Right lobe of liver (tissue), 6 donors: Measurements from ENCODE around the gene HOXD11. TPM values are rescaled to one million over a fixed set of nuclear protein-coding genes. Genes with fewer than 3 reads are reported as not detected.

ENCODE experiments used
- ATAC-seq, 4 donors: fragments of 200-7000 bp; cut with Tn5 transposase; one replicate each; pipeline ENCODE4 v1.9.1; 2020; ENCODE audit warnings: mild to moderate bottlenecking in 4 of 4, moderate library complexity in 4 of 4
- DNase-seq, 3 donors: peaks; one replicate each; pipeline ENCODE4 v3.0.0-alpha.2; 2020
- H3K27ac ChIP-seq, 3 donors: fragments of 200-600 bp; one replicate each; pipeline ENCODE4 v1.8.0; 2022
- H3K27me3 ChIP-seq, 2 donors: fragments of 200-600 bp; one replicate each; pipeline ENCODE4 v1.8.0; 2022
- H3K36me3 ChIP-seq, 4 donors: fragments of 200-600 bp; sonication (generic) in 1 of 4; one replicate each; pipeline versions ENCODE4 v1.5.1 to v1.8.0; 2017 to 2022; ENCODE audit warnings: control low read depth in 1 of 4
- H3K4me1 ChIP-seq, 4 donors: fragments of 200-600 bp; sonication (generic) in 1 of 4; one replicate each; pipeline versions ENCODE4 v1.5.1 to v1.8.0; 2017 to 2022; ENCODE audit warnings: control low read depth in 1 of 4
- H3K4me3 ChIP-seq, 3 donors: fragments of 200-600 bp; one replicate each; pipeline ENCODE4 v1.8.0; 2022
- H3K9me3 ChIP-seq, 4 donors: fragments of 200-600 bp; sonication (generic) in 1 of 4; one replicate each; pipeline versions ENCODE4 v1.5.1 to v1.8.0; 2017 to 2022; ENCODE audit warnings: control low read depth in 1 of 4
- CTCF ChIP-seq, 4 donors: fragments of 200-600 bp in 3 of 4; fragments of 450-650 bp in 1 of 4; IDR thresholded peaks; one replicate each; pipeline versions ENCODE4 v1.5.1 to v1.8.0; 2016 to 2022; ENCODE audit warnings: antibody characterized with exemption in 4 of 4, mild to moderate bottlenecking in 2 of 4
- POLR2A ChIP-seq: fragments of 450-650 bp; IDR thresholded peaks from one replicate; pipeline ENCODE4 v1.6.1; 2017; ENCODE audit warnings: antibody characterized with exemption, mild to moderate bottlenecking
- WGBS: methylation state at CpG from one replicate; pipeline ENCODE4 v1.1.6; 2018; ENCODE audit warnings: low coverage, low lambda C conversion rate; ENCODE audit not compliant: insufficient coverage; ENCODE audit errors: missing lambda C conversion rate; 5-methylcytosine and 5-hydroxymethylcytosine counted together
- intact Hi-C, 2 donors: fragments of 100-400 bp; cut with DNase I; formaldehyde crosslinking; loops; one replicate each; pipeline versions ENCODE4 v1.11.2 to v1.14.1; 2022
- total RNA-seq, 6 experiments: library from RNA; depleted of rRNA in 2 of 6; stranded (reverse); fragments of >200 nt in 2 of 6; fragmentation: NEBNext Ultra II Directional in 3 of 6; extraction: Animal tissue kit (Norgen Biotek cat#: 25700) in 3 of 6; gene quantifications; one replicate each; pipeline versions ENCODE4 v1.1.0 to v1.2.4, GENCODE V29; 2016 to 2023
- donor health status: DM: no; HTN: yes; CAD: no.
- donor health status: DM: no; HTN: no; CAD: no.
- donor health status: DM: no; HTN: no; CAD: no.
- donor health status: DM: no; HTN: yes; CAD: no.
- donor health status: DM: no; HTN: yes; CAD: no.

HOXD11 gene
- total RNA-seq, 6 experiments from 2014 or later, result not detected

GRCh38 chr2:176155356-176156044, 48.4 kb downstream of the HOXD11 start:
- H3K27me3 ChIP-seq, result peaks cover 0 to 73% of the 10 kb centered on the region in 2 donors
- TF ChIP-seq POLR2A (no peak), CTCF (IDR thresholded peaks at IDR 0.05) (no peak)
- ATAC-seq, result no peak
- no peaks in the 10 kb centered on the region for H3K9me3 ChIP-seq
- intact Hi-C loops, result no loop called here
- DNase-seq, result no peak
- WGBS, result 10% methylated on average over 6 of the region's 6 CpGs
- no peak overlapping the region for H3K4me3 ChIP-seq
- H3K36me3 ChIP-seq, result no peaks in the 10 kb centered on the region
- no peak overlapping the region for H3K27ac ChIP-seq
- H3K4me1 ChIP-seq, result peaks cover 0 to 19% (median 0%) of the 10 kb centered on the region in 4 donors

- WGBS, result 15% methylated on average over 5 of the region's 8 CpGs
- Histone ChIP-seq H3K27ac (no peak overlapping the region), H3K27me3 (peaks cover 0 to 72% of the 10 kb centered on the region in 2 donors), H3K4me3 (no peak overlapping the region), H3K9me3 (no peaks in the 10 kb centered on the region), H3K4me1 (peaks cover 0 to 20% (median 0%) of the 10 kb centered on the region in 4 donors), H3K36me3 (no peaks in the 10 kb centered on the region)
- TF ChIP-seq CTCF (IDR thresholded peaks at IDR 0.05), result no peak
- TF ChIP-seq POLR2A, result no peak
- intact Hi-C loops, result no loop called here
- no peak for DNase-seq
- no peak for ATAC-seq
Measured at GRCh38 chr2:176156301-176156806, 49.3 kb downstream of the HOXD11 start.

GRCh38 chr2:176156807-176157498, 49.9 kb downstream of the HOXD11 start, which contains the start of gene HOXD3:
Gene HOXD3 (plus strand): TSS chr2:176157307. CDS start chr2:176169115, 11,808 bp downstream.
- DNase-seq, result no peak
- no peak for ATAC-seq
- Histone ChIP-seq H3K27ac (no peak within 1 kb of the TSS), H3K4me3 (no peak within 1 kb of the TSS), H3K4me1 (peaks cover 0 to 20% (median 0%) of the 10 kb centered on the region in 4 donors), H3K36me3 (no peaks in the 10 kb centered on the region), H3K9me3 (no peaks in the 10 kb centered on the region), H3K27me3 (peaks cover 0 to 67% of the 10 kb centered on the region in 2 donors)
- TF ChIP-seq POLR2A, result no peak
- TF ChIP-seq CTCF (IDR thresholded peaks at IDR 0.05), result no peak
- intact Hi-C loops, result no loop called here
- WGBS, result 6% methylated on average over 46 of the region's 48 CpGs

GRCh38 chr2:176157499-176158185, 50.6 kb downstream of the HOXD11 start:
- Histone ChIP-seq H3K27ac (no peak overlapping the region), H3K36me3 (no peaks in the 10 kb centered on the region), H3K27me3 (peaks cover 0 to 70% of the 10 kb centered on the region in 2 donors), H3K4me3 (no peak overlapping the region), H3K4me1 (peaks cover 0 to 20% (median 0%) of the 10 kb centered on the region in 4 donors), H3K9me3 (no peaks in the 10 kb centered on the region)
- ATAC-seq, result no peak
- 3% methylated on average over 43 of the region's 43 CpGs for WGBS
- intact Hi-C loops, result no loop called here
- TF ChIP-seq CTCF (IDR thresholded peaks at IDR 0.05), result no peak
- no peak for TF ChIP-seq POLR2A
- no peak for DNase-seq
